ENCODE results near the gene HOATZ.

The HOATZ gene

DNA sequence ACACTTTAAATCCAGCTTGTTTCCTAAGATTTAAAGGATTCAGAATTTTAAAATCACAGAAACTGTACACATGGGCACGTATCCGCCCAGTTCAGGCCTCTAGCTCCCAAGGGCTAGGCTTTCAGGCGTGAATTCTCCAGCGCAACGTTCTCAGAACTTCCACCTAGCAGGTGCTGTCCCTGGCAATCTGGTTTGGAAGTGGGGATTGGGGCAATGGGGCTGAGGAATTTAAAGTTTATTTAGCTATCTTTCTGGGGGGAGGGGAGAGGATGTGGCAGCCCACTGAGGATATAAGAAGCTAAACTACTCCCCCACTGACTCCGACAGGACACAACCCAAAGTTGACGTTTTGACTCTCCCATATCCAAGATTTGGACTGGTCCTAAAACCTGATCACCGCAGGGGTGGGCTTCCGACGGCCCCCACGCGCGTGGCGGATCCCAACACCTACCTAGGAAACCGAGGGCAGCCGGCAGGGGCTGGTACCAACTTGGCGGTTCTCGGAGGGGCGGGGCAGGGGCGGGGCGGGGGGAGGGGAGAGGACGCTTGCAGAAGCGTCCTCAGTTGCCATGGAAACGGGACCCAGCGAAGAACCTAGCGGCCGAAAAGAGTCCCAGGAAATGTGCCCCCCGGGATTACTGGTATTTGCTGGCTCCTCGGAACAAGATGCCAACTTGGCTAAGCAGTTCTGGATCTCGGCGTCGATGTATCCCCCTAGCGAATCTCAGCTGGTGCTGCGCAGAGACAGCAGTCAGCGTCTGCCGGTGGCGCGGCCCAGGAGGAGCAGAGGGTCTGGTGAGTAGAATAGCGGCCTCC lies at the start of gene HOATZ:
Gene HOATZ, plus strand, starts transcription at position 563 of the 816 bp plus-strand sequence. Its CDS starts 7 bp downstream, at position 570.
- peak in 2 of 14 donors; percentile 14 to 28 for DNase-seq

DNA sequence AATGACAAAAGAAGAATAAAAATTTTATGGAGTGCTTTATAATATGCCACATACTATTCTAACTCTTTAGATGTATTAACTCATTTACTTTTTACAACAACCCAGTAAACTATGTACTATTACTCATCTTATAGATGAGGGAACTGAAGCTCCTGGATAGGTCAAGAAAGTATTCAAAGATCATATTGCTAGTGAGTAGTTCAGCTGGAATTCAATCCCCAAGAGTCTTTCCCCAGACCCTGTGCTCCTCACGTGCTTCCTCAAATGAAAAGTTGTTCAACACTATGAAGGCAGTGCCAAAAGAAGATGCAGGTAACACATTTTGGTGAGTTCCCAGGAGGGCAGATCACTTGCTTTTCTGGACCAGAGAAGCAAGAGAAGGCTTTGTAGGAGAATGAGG lies 49.2 kb upstream of the HOATZ start:
- DNase-seq, result no peak

DNA sequence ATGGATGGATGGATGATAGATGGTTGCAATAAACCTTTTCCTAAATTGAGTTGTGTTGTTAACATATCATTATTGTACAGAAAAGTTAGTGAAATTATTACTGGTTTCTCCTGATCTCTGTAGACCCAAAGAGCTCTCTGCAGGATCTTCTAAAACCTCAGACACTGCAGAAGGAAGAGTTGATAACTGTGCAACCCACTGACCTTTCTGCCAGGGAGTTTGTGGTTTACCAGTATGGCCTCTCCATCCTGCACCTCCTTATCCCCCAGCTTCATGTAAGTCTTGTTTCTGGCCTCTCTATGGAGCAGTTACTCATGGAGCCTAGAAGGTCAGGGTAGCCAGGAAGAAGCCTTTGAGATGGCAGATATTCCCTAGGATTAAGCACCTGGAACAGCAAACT lies 48.0 kb upstream of the HOATZ start:
- DNase-seq, result no peak

DNA sequence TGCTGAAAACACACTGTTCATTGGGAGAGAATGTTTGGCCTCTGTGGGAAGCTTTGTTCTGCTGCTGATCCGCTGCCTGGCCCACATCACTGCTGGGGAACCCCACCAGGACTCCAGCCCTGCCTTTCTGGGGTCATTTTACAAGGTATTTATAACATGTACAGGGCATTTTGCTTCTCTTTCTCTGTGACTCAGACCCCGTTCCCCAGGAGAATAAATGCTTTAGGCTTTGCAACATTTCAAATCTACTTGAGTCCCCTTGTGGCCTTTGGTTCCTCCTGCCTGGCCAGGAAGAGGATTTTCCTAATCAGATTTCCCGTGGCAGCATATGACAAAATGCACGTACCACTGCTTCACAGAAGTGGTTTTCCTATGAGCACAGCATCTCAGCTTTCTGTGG lies 45.4 kb upstream of the HOATZ start:
- no peak for DNase-seq

DNA sequence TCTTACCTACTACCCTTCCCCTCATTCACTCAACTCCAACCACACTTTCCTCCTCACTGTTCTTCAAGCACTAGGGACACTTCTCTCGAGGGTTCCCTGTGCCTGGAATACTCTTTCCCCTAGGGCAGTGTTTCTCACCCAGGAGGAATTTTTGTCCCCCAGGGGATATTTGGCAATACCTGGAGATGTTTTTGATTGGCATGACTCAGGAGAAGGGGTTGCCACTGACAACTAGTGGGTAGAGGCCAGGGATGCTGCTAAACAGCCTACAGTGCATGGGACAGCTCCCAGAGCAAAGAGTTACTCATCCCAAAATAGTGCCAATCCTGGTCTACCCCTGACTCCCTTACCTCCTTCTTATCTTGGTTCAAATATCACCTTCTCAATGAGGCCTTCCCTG lies 42.4 kb upstream of the HOATZ start:
- no peak for DNase-seq

DNA sequence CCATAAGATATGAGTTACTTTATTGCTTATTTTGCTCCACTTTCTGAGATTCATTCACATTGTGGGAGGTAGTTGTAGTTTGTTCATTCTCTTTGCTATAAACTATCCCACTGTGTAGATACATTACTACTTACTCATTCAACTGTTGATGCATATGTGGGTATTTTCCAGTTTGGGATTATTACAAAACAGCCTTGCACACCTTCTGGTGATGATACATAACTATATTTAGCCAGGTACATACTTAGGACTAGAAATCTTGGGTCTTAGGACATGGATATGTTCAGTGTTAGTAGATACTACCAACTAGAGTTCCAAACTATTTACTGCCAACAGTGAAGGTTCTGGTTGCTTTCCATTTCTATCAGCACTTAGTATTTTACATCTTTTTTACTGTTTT lies 40.1 kb upstream of the HOATZ start:
- no peak for DNase-seq

DNA sequence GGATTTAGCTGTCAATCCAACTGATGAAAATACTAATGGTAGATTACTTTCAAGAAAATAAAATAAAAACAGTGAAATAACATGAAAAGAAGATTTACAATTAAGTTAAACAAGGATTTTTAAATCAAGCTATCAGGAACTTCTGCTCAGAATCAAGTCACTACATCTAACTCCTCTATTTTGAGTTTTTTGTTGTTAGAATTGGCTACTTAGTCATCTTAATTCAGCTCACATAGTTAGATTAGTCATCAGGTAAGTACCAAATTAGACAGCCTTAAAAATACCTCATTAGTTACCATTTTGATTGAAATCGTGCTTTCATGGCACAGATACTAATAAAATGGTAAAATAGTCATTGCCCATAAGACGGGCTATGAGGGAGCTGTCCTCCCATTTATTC lies 38.2 kb upstream of the HOATZ start:
- no peak for DNase-seq

DNA sequence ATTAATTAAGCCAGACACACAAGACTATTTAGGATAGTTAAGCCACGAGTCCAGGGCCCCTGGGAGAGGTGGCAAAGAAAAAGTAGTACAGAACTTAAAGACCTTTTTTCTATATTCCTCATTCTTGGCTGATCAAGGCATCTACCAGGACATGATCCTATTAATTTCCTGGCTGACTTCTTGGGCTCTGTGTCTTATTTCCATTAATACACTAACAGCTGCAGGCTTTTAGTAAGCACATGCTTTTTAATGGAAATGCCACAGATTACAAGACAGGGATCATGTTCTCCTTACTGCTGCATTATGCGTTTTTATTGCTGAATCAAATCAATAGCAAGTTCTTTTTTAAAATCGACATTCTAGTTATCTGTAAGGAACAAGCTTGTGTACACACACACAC lies 37.6 kb upstream of the HOATZ start:
- no peak for DNase-seq

DNA sequence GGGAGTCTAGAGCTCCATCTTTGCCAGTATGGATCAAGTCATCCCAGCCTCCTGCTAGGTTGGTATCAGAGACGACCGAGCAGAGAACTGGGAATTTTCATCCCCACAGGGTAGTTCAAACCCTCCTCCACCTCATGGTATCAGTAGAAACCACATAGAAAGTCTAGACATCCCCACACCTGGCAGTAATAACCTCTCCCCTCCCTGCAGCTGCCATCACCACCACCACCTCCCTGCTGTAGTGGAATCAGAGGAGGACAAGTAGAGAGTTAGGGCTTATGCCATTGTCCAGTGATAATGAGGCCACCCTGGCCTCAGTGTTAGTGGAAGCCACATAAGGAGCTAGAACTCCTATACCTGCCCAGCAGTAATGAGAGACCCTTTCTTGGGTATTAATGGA lies 36.7 kb upstream of the HOATZ start:
- no peak for DNase-seq

DNA sequence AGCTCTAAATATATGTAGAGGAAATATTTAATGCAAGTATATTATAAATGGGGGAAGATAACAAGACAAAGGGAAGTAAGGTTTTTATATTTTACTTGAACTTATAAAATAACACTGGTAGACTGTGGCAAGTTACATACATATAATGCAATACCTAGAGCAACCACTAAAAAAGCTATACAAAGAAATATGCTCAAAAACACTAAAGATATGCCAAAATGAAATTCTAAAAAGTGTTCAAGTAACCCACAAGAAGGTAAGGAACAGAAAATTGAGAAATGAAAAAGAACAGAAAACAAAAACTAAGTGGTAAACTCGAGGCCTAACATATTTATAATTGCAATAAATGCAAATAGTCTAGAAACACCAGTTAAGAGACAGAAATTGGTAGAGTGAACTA lies 34.9 kb upstream of the HOATZ start:
- DNase-seq, result no peak

DNA sequence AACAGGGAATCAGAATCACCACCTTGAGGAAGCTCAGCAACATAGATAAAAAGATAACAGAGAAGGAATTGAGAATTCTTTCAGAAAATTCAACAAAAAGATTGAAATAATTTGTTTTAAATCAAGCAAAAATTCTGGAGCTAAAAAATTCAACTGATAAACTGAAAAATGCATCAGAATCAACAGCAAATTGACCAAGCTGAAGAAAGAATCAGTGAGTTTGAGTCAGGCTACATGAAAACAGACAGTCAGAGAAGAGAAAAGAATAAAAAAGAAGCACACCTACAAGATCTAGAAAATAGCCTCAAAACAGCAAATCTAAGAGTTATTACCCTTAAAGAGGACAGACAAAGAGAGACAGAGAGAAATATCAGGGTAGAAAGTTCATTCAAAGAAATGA lies 31.1 kb upstream of the HOATZ start:
- no peak for DNase-seq

DNA sequence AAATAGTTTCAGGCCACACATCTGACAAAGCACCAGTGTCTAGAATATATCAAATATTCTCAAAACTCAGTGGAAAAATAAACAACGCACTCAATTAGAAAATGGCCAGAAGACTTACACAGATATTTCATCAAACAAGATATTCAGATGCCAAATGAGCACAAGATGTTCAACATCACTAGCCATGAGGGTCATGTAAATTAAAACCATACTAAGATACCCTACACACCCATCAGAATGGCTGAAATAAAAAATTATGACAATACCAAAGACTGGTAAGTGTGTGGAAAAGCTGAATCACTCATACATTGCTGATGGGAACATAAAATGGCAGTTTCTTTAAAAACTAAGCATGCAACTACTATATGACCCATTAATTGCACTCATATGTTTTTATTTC lies 24.1 kb upstream of the HOATZ start:
- DNase-seq, result no peak

DNA sequence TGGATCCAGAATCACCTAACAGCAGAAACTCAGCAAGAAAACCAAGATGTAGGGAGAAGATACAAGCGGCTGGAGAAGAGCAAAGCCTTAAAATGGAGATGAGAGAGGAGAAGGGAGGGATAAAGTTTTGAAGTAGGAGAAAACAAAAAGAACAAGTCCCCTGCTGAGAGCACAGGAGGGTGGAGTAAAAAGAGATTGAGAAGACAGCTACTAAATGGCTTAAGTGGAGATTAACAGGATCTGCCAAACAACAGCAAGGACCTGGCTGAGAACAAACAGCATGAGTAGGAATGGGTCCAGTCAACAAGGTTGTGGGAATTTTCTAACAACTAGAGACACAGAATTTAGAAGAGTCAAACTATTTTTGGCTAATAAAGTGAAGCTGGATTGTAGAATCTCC lies 20.5 kb upstream of the HOATZ start:
- DNase-seq, result no peak

DNA sequence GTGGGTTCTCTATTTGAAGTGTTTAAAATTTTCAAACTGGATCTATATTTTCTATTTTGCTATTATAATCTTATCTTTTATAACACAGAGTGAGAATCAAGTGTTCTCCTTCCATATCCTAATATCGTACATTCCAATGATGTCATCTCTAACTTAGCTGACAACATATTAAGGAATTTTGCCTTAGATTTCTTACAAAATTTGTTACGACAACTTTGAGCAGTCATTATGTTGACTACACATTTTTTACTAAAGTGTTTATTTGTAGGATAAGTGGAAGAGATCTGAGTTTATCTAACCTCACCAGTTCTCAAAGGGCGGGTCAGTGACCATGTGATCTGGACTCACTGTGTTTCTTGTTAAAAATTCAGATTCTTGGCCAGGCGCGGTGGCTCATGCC lies 15.1 kb upstream of the HOATZ start:
- DNase-seq, result no peak

DNA sequence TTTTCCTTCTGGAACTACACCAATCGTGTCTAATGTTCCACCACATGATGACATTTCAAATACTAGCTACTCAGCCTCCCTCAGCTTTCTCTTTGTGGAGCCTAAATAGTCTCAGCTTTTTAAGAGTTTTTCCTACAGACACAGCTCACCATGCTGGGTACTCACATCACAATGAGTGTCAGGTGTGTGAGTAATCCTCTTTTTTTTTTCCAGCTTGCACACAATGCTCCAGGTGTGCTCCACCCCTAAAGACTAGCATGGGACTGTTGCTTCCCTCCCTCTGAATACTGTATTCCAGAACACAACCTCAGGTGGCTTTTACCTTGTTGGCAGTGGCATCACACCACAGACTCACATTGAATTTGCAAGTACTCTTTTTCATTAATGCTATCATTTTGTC lies 14.1 kb upstream of the HOATZ start:
- no peak for DNase-seq

DNA sequence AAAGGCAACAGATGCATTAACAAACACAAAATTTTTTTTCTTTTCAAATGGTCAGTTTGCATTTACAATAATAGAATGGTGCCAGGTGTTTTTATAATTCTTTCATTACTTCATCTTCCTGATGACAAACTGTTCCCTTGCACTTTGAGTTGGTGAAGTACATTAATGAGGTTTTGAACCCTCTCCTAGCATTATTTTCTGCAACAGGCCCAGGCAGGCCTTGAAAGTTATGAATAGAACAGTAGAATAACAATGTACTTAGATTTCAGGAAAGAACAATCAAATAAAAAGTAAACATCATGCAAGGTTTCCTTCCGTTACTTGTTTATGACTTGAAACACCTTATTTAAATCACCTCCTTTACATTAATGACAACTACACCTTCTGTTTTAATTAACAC lies 12.0 kb upstream of the HOATZ start:
- DNase-seq, result no peak

DNA sequence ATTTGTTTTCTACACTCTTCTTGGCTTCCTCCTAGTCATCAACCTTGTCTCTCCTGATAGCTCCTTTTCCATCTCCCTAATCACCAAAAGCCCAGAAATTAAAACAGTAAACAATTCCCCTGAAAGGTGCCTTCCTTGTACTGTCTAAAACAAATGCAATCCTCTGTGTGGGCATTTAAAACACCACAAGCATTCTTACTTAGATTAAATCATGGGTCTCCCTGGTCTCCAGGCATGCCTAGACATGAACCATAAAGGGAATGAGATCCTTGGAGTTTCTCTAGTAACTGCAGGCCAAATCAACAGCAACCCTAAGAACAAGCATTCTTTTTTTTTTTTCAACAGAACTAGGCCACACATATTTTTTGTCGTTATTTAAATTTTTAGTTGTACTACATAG lies 4.3 kb upstream of the HOATZ start:
- DNase-seq, result no peak

DNA sequence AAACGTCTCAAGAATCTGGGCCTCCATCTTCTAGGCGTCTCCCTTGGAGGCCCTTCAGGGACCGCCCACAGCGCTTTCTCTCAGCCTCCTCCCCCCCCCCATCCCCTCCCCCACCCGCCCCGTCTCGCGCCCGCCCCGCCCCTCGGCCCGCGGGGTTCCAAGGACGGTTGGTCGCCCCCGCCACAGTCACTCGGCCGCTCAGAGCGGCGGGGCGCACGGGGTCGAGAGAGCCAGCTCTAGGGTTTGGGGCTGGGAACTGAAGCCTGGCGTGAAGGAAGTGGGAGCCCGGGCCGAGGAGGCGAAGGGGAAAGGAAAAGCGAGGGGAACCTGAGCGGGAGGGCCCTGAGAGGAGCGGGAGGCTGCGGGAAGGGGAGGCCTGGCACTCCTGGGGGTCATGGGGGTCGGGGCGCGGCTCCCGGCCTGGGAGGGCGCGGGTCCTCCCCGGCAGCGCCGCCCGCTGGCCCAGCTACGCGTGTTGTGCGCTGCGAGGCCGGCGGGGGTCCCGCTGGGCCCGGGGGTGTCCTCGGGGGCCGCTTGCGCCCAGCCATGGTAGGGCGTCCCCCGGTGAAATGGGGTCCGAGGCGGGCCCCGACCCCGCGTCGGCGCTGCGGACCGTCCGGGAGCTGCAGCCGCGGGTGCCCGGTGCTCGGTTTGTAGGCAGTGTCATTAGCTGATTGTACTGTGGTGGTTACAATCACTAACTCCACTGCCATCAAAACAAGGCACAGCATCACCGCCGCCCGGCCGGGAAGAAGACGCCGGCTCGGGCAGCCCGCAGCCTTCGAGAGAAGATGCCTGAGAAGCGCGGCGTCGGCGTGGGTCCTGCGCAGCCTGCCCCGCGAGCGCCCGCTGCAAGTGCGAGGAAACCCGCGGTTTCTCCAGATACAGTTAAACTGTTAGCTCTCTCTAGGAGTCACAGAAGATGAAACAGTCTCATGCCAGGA lies 2.0 kb upstream of the HOATZ start, which contains the start of gene BTG4:
Gene BTG4, minus strand, starts transcription at position 91 of the 944 bp plus-strand sequence. CDS start 13,610 bp downstream, outside the sequence.
- DNase-seq, result peak in 1 of 14 donors; percentile 37

DNA sequence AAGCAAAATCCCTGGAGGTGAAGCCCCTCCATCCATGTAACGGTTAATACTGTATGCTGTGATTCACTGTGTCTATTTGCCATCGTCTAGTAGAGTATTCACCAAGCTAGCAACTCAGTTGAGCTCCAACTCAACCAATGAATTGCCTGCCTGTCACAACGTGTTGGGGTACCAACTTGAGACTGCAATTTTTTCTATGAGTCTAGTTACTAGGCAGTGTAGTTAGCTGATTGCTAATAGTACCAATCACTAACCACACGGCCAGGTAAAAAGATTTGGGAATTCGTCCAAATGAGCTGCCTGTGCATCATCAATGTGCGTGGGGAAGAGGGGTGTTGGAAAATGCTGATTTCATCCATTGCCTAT lies 1.4 kb upstream of the HOATZ start:
- no peak for DNase-seq

DNA sequence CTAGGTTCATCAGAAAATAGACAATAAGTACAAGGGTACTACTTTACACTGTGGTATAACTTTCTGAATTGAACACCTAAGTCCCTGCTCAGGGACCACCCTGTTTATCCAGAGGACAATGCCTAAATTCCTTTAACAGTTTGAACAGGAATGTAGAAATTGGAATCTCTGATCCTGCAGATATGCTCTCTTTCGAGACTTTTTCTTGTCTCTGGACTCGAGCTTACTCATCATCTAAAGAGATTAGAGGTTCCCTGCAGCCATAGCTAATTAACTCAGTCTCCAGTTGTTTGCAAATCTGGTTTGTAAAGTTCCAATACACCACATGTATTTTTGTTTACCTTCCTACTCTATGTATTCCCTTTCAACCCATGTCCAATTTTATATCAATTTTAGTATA lies 1.0 kb downstream of the HOATZ start:
- no peak for DNase-seq

DNA sequence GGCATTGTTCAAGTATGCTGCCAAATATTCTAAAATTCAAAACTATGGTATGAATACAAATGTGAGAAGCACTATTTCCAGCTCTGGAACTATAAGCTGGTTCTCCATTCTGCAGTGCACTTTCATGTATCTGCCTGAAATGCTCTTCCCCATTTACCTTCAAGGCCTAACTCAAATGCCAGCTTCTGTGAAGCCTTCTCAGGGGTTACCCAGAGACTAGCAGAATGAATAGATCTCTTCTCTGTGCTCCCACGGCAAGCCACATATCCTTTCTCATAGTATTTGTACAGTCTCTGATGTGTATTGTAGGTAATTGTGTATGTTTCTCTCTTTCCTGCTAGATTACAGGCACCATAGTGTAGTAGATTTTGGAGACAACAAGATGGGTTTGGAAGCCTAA lies 4.1 kb downstream of the HOATZ start:
- DNase-seq, result no peak

DNA sequence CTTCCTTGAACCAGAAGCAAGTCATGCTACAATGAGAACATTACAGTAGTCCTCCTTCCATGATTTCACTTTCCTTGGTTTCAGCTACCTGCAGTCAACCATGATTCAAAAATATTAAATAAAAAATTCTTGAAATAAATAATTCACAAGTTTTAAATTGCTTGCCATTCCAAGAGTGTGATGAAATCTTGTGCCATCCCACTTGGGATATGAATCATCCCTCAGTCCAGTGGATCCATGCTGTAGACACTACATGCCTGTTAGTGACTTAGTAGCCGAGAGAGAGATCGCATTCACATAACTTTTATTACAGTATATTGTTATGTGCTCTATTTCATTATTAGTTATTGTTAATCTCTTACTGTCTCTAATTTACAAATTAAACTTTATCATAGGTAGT lies 6.0 kb downstream of the HOATZ start:
- no peak for DNase-seq

DNA sequence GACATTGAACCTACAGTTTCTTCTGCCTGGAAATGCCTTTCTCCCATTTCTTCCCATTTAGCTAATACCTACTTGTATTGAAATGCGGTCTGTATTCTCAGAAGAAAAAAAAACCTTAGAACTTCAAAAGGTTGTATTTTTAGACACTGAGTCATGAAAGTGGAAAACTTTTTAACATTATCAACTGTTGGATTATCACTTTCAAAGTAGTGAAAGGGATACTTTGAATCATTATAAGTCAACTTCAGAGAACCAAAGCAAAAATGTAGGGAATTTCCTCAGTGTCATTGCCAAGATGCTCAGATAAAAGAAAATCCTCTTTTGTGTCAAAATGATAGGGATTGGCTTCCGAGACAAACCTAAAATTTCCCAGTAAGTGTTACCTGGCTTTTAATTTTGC lies 6.6 kb downstream of the HOATZ start:
- no peak for DNase-seq

DNA sequence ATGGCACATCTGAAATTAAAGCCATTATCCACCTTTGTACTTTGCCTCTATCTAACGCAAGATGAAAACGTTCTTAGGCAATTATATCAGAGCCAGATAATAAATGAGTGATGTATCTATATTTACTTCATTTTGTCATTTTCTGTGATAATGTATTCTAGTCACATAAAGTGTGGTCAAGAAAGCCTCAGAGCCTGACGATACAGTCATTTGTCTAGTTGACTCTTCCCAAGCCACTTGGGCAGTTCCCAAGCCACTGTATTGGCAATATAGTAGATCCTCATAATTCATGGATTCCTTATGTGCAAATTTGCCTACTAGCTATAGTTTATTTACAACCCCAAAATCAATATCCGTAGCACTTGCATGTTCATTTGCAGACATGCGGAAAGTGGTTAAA lies 7.8 kb downstream of the HOATZ start:
- DNase-seq, result no peak
